B cell (primary cell): ENCODE results near the gene VWA7. TPM values are rescaled to one million over a fixed set of nuclear protein-coding genes. Genes with fewer than 3 reads are reported as not detected.

ENCODE experiments used
- ATAC-seq: fragments of 200-7000 bp; cut with Tn5 transposase; one replicate; pipeline ENCODE4 v1.10.0; 2021; ENCODE audit warnings: low read depth, mild to moderate bottlenecking, moderate number of reproducible peaks, moderate library complexity
- CTCF ChIA-PET: fragments of 350-600 bp; sonication (Branson Sonifier 250); formaldehyde crosslinking; loops from one replicate; lab custom pipeline; 2021; ENCODE audit warnings: antibody characterized with exemption, inconsistent platforms; lab: Charles Lee
- POLR2A ChIA-PET: fragments of 350-600 bp; sonication (Branson Sonifier 250); formaldehyde crosslinking; loops from one replicate; lab custom pipeline; 2021; ENCODE audit warnings: antibody characterized with exemption; lab: Charles Lee
- DNase-seq: peaks from one replicate; pipeline ENCODE4 v3.0.0; 2013
- H2AFZ ChIP-seq: 2 replicates; pipeline ENCODE4 v1.6.1; 2012; ENCODE audit warnings: mild to moderate bottlenecking, low read depth, low read length; ENCODE audit not compliant: insufficient read depth, poor library complexity, severe bottlenecking
- H3K27ac ChIP-seq, 2 donors: 1 replicate in 1 of 2; 2 replicates in 1 of 2; pipeline ENCODE4 v1.5.1; 2012 to 2013; ENCODE audit warnings: low read length in 2 of 2, mild to moderate bottlenecking in 2 of 2, moderate library complexity in 1 of 2
- H3K27me3 ChIP-seq, 4 experiments: fragments of 200-600 bp in 1 of 4; sonication (generic) in 1 of 4; replicated peaks in 1 of 4; 1 replicate in 2 of 4; 2 replicates in 2 of 4; pipeline versions ENCODE4 v1.6.1 to v1.7.0; 2013 to 2016; ENCODE audit warnings: low read length in 3 of 4, mild to moderate bottlenecking in 2 of 4, mixed read lengths in 1 of 4, moderate library complexity in 1 of 4; ENCODE audit not compliant: insufficient read depth in 4 of 4, control insufficient read depth in 3 of 4; ENCODE audit errors: control extremely low read depth in 1 of 4
- H3K36me3 ChIP-seq, 2 experiments: replicated peaks in 1 of 2; 1 replicate in 1 of 2; 2 replicates in 1 of 2; pipeline versions ENCODE4 v1.6.1 to v1.7.1; 2013; ENCODE audit warnings: low read length in 1 of 2; ENCODE audit not compliant: insufficient read depth in 2 of 2, control insufficient read depth in 1 of 2; ENCODE audit errors: control extremely low read depth in 1 of 2, extremely low read depth in 1 of 2
- H3K4me1 ChIP-seq, 2 donors: fragments of 200-600 bp in 1 of 2; sonication (generic) in 1 of 2; 1 replicate in 1 of 2; 2 replicates in 1 of 2; pipeline versions ENCODE4 v1.5.1 to v1.6.1; 2013 to 2017; ENCODE audit warnings: low read length in 2 of 2; ENCODE audit not compliant: control insufficient read depth in 2 of 2, insufficient read depth in 2 of 2
- H3K4me2 ChIP-seq: replicated peaks from 2 replicates; pipeline ENCODE3; 2012; ENCODE audit warnings: mild to moderate bottlenecking, low read depth, low read length; ENCODE audit not compliant: poor library complexity, severe bottlenecking
- H3K4me3 ChIP-seq, 5 experiments: fragments of 200-600 bp in 1 of 5; sonication (generic) in 1 of 5; 1 replicate in 3 of 5; 2 replicates in 2 of 5; pipeline versions ENCODE4 v1.5.1 to v1.7.0; 2011 to 2016; ENCODE audit warnings: low read length in 4 of 5, mild to moderate bottlenecking in 4 of 5, low read depth in 2 of 5, control low read depth in 1 of 5, moderate library complexity in 1 of 5; ENCODE audit not compliant: insufficient read depth in 1 of 5; ENCODE audit errors: control extremely low read depth in 1 of 5, extremely low read depth in 1 of 5
- H3K79me2 ChIP-seq: fragments of 200-600 bp; sonication (generic); one replicate; pipeline ENCODE4 v1.6.0; 2016; ENCODE audit warnings: low read length; ENCODE audit not compliant: control insufficient read depth, insufficient read depth
- H3K9ac ChIP-seq: fragments of 200-600 bp; sonication (generic); 2 replicates; pipeline ENCODE4 v1.6.1; 2017; ENCODE audit warnings: mild to moderate bottlenecking, low read length, moderate library complexity
- H3K9me3 ChIP-seq, 3 donors: one replicate each; pipeline versions ENCODE4 v1.6.1 to v1.7.1; 2013; ENCODE audit warnings: low read length in 2 of 3; ENCODE audit not compliant: control insufficient read depth in 2 of 3, insufficient read depth in 1 of 3; ENCODE audit errors: control extremely low read depth in 1 of 3
- H4K20me1 ChIP-seq: 2 replicates; pipeline ENCODE4 v1.6.0; 2012; ENCODE audit warnings: mild to moderate bottlenecking, low read length; ENCODE audit not compliant: insufficient read depth, control insufficient read depth, poor library complexity, severe bottlenecking
- H3K27ac Mint-ChIP-seq: one replicate; pipeline ENCODE4 v1.8.0; 2021; ENCODE audit warnings: mixed read lengths
- H3K27me3 Mint-ChIP-seq: one replicate; pipeline ENCODE4 v1.8.0; 2021; ENCODE audit warnings: mixed read lengths
- H3K4me1 Mint-ChIP-seq: one replicate; pipeline ENCODE4 v1.8.0; 2021; ENCODE audit warnings: mixed read lengths
- H3K4me3 Mint-ChIP-seq: one replicate; pipeline ENCODE4 v1.8.0; 2021; ENCODE audit warnings: mixed read lengths
- H3K9me3 Mint-ChIP-seq: one replicate; pipeline ENCODE4 v1.8.0; 2022; ENCODE audit warnings: mixed read lengths; ENCODE audit not compliant: insufficient read depth
- CTCF ChIP-seq: fragments of 200-600 bp; IDR thresholded peaks from one replicate; pipeline ENCODE4 v1.8.0; 2022; ENCODE audit warnings: antibody characterized with exemption, mild to moderate bottlenecking
- EZH2 ChIP-seq: IDR thresholded peaks from 2 replicates; pipeline ENCODE4 v1.6.1; 2012; ENCODE audit warnings: borderline replicate concordance, low read depth, mild to moderate bottlenecking, moderate library complexity, low read length; ENCODE audit not compliant: insufficient read depth, poor library complexity, severe bottlenecking
- WGBS: methylation state at CpG from one replicate; pipeline ENCODE4 v1.1.5; 2013; ENCODE audit warnings: missing lambda C conversion rate; ENCODE audit not compliant: insufficient coverage; 5-methylcytosine and 5-hydroxymethylcytosine counted together
- intact Hi-C: fragments of 100-400 bp; cut with micrococcal nuclease; formaldehyde crosslinking; loops from one replicate; pipeline ENCODE4 v1.10.0; 2022
- polyA plus RNA-seq: library from polyadenylated mRNA; depleted of rRNA; stranded (reverse); fragments of >200 nt; gene quantifications from 2 replicates; pipeline ENCODE4 v1.2.3, GENCODE V29; 2012
- total RNA-seq, 2 donors: library from RNA; stranded (reverse); fragments of 120-200 nt in 1 of 2; gene quantifications; 1 replicate in 1 of 2; 2 replicates in 1 of 2; pipeline versions ENCODE4 v1.2.3 to v1.2.4, GENCODE V29; 2013 to 2022

The VWA7 gene
- total and polyA plus RNA-seq, 2 donors (not counting 1 experiment from before 2014, with no cell fraction given), result 5.2 to 6.0 TPM

- ChIA-PET CTCF (interaction anchor here (0.9 to 4.5 kb wide), 12 partner anchors 10 to 66 kb away, joined by 3 to 51 read pairs (median 12); partner anchors contain the start of genes ABHD16A, CLIC1, DDAH2 and LSM2), POLR2A (interaction anchor here (1.1 to 2.4 kb wide), 2 partner anchors 30 to 116 kb away, joined by 3 to 8 read pairs; partner anchors contain the start of gene BAG6)
- no peaks in the 10 kb centered on the region for H3K9me3 ChIP-seq
- Mint-ChIP-seq H3K9me3 (no peaks in the 10 kb centered on the region), H3K27ac (no peak overlapping the region), H3K4me3 (no peak overlapping the region), H3K4me1 (peaks cover 13% of the 10 kb centered on the region), H3K27me3 (no peaks in the 10 kb centered on the region)
- intact Hi-C loops, result loop anchor here (1.0 kb wide), 2 partner anchors 39 to 88 kb away; partner anchors contain the start of gene DDAH2
- peaks cover 0 to 9% of the 10 kb centered on the region in 2 donors for H3K4me1 ChIP-seq
- TF ChIP-seq EZH2 (no peak), CTCF (no peak)
- no peak overlapping the region for H3K27ac ChIP-seq
- no peaks in the 10 kb centered on the region for H3K27me3 ChIP-seq
- H3K4me3 ChIP-seq, result no peak overlapping the region
- ATAC-seq (no peak), DNase-seq (no peak)
- no peaks in the 10 kb centered on the region for H4K20me1 ChIP-seq
- 93% methylated on average over 15 of the region's 18 CpGs for WGBS
- no peak overlapping the region for H2AFZ ChIP-seq
- no peak overlapping the region for H3K9ac ChIP-seq
- H3K4me2 ChIP-seq, result no peak overlapping the region
- no peaks in the 10 kb centered on the region for H3K36me3 ChIP-seq
- no peaks in the 10 kb centered on the region for H3K79me2 ChIP-seq
These were observed 8.5 kb downstream of the VWA7 start for GRCh38 chr6:31768363-31769257.
